ENCODE measurements around the gene POLR2E. TPM values are rescaled to one million over a fixed set of nuclear protein-coding genes. Genes with fewer than 3 reads are reported as not detected.

POLR2E gene
- total RNA-seq, 1 donor from 2014 or later: 39.1 TPM

DNA sequence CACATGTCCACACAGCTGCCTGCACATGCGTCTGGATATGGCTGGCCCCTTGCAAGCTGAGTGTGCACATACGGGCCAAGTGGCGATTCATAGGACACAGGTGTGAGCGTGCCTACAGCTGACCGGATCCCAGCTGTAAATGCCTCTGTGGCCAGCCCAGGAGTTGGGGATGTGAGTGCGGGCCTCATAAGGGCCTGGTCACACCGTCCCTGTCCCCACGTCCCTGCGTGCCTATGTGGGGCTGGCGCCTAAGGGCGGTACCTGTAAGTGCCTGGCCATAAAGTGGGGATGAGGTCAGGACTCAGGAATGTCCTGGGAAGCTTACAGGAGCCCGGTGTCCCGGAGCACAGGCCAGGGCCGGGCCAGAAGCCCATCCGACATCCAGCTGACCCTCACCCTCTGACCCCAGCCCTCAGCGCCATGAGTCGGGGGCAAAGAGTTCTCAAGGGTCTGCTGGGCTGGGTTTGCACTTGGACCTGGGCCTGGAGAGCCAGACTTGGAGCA lies 29.5 kb downstream of the POLR2E start:
- Histone ChIP-seq H3K4me3 (ENCODE audit: low read length in 3 of 3) (no peak overlapping the region), H3K27me3 (ENCODE audit: control insufficient read depth in 3 of 3, insufficient read depth in 3 of 3, low read length in 3 of 3) (peaks cover 53 to 61% (median 59%) of the 10 kb centered on the region in 3 donors), H3K4me1 (ENCODE audit: control insufficient read depth in 3 of 3, insufficient read depth in 3 of 3, low read length in 3 of 3) (peaks cover 15 to 27% (median 17%) of the 10 kb centered on the region in 3 donors), H3K27ac (ENCODE audit: low read depth, low read length) (no peak overlapping the region), H3K9me3 (ENCODE audit: control insufficient read depth in 3 of 3, low read length in 3 of 3) (no peaks in the 10 kb centered on the region), H3K9ac (ENCODE audit: low read depth in 1 of 3, low read length in 3 of 3) (no peak overlapping the region), H3K36me3 (ENCODE audit: control insufficient read depth in 3 of 3, insufficient read depth in 3 of 3, low read length in 3 of 3) (no peaks in the 10 kb centered on the region)

DNA sequence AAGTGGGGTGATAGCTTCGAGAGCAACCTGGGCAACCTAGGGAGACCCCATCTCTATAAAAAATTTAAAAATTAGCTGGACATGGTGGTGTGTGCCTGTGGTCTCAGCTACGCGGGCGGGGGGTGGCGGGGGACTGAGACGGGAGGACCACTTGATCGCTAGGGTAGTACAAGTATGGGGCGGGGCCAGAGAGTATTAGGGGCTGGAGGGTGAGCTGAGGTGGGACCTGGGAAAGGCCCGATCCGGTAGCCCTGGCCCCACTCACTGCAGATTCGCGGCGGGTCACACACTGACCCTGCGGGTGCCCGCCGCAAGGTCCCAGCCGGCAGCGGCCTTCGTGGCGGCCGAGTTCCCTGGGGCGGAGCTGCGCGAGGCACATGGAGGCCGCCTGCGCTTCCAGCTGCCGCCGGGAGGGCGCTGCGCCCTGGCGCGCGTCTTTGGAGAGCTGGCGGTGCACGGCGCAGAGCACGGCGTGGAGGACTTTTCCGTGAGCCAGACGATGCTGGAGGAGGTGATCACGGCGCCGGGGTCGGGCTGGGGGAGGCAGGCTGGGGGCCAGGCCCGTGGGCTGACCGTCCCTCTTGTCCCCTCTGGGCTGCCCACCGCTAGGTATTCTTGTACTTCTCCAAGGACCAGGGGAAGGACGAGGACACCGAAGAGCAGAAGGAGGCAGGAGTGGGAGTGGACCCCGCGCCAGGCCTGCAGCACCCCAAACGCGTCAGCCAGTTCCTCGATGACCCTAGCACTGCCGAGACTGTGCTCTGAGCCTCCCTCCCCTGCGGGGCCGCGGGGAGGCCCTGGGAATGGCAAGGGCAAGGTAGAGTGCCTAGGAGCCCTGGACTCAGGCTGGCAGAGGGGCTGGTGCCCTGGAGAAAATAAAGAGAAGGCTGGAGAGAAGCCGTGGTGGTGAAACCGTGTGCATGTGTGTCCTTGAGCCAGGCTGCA lies 30.2 kb downstream of the POLR2E start:
- no peak overlapping the region for H3K4me3 ChIP-seq (ENCODE audit: low read length in 3 of 3)
- no peaks in the 10 kb centered on the region for H3K36me3 ChIP-seq (ENCODE audit: control insufficient read depth in 3 of 3, insufficient read depth in 3 of 3, low read length in 3 of 3)
- H3K27ac ChIP-seq (ENCODE audit: low read depth, low read length): no peak overlapping the region
- peaks cover 15 to 27% (median 17%) of the 10 kb centered on the region in 3 donors for H3K4me1 ChIP-seq (ENCODE audit: control insufficient read depth in 3 of 3, insufficient read depth in 3 of 3, low read length in 3 of 3)
- H3K9ac ChIP-seq (ENCODE audit: low read depth in 1 of 3, low read length in 3 of 3): peak overlapping the region in 1 of 3 donors; percentile 16
- H3K9me3 ChIP-seq (ENCODE audit: control insufficient read depth in 3 of 3, low read length in 3 of 3): no peaks in the 10 kb centered on the region
- peaks cover 48 to 55% (median 54%) of the 10 kb centered on the region in 3 donors for H3K27me3 ChIP-seq (ENCODE audit: control insufficient read depth in 3 of 3, insufficient read depth in 3 of 3, low read length in 3 of 3)

DNA sequence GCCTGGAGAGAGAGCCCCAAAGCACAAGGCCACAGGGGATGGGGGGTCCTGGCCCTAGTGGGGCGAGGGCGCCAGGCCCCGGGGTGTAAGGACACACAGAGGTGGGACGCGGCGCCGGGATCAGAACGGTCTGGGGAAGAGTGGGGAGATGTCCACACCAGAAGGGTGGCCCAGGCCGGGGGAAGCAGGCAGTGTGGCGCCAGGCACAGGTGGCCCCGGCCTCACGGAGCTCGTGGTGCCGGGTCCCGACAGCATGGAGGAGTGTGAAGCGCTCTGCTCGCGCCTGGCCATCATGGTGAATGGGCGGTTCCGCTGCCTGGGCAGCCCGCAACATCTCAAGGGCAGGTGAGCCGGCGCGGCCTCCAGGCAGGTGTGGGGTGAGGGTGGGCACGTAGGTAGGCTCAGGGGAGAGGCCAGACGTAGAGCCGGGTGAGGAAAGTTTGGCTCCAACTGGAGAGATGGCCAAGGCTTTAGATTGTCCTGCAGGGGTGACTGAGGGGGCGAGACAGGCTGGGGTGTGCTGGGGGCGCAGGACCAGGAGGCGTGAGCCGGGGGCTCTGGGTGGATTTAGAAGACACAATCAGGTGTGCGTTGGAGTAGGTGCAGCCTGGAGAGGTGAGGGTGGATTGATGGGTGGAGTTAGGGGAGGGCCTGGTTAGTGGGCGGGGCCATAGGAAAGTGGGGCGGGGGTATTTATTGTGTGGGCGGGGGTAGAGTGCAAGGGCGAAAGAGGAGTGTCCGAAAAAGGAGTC lies 31.1 kb downstream of the POLR2E start:
- peaks cover 0 to 2% (median 0%) of the 10 kb centered on the region in 3 donors for H3K9me3 ChIP-seq (ENCODE audit: control insufficient read depth in 3 of 3, low read length in 3 of 3)
- H3K4me1 ChIP-seq (ENCODE audit: control insufficient read depth in 3 of 3, insufficient read depth in 3 of 3, low read length in 3 of 3): peaks cover 15 to 26% (median 15%) of the 10 kb centered on the region in 3 donors
- H3K27me3 ChIP-seq (ENCODE audit: control insufficient read depth in 3 of 3, insufficient read depth in 3 of 3, low read length in 3 of 3): peaks cover 40 to 48% (median 46%) of the 10 kb centered on the region in 3 donors
- peaks cover 0 to 2% (median 0%) of the 10 kb centered on the region in 3 donors for H3K36me3 ChIP-seq (ENCODE audit: control insufficient read depth in 3 of 3, insufficient read depth in 3 of 3, low read length in 3 of 3)
- H3K4me3 ChIP-seq (ENCODE audit: low read length in 3 of 3): no peak overlapping the region
- H3K9ac ChIP-seq (ENCODE audit: low read depth in 1 of 3, low read length in 3 of 3): no peak overlapping the region
- no peak overlapping the region for H3K27ac ChIP-seq (ENCODE audit: low read depth, low read length)

DNA sequence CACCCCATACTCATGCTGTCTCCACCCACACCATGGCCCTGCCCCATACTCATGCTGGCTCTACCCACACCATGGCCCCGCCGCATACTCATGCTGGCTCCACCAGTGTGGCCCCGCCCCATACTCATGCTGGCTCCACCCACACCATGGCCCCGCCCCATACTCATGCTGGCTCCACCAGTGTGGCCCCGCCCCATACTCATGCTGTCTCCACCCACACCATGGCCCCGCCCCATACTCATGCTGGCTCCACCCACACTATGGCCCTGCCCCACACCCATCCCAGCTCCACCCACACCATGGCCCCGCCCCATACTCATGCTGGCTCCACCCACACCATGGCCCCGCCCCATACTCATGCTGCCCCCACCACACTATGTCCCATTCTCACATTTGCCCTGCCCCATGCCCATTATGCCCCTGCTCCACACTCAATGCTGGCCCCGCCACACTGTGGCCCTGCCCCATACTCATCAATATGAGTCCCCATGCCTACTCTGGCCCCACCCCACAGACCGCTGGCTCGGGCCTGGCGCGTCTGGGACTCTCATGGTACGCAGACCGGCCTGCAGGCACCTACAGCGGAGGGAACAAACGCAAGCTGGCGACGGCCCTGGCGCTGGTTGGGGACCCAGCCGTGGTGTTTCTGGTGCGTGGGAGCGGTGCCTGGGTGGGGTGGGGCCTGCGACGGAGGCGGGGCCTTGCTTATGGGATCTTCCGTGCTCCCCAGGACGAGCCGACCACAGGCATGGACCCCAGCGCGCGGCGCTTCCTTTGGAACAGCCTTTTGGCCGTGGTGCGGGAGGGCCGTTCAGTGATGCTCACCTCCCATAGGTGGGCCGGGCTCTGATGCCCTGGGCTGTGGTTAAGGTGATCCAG lies 31.9 kb downstream of the POLR2E start:
- Histone ChIP-seq H3K9me3 (ENCODE audit: control insufficient read depth in 3 of 3, low read length in 3 of 3) (peaks cover 0 to 9% (median 7%) of the 10 kb centered on the region in 3 donors), H3K27me3 (ENCODE audit: control insufficient read depth in 3 of 3, insufficient read depth in 3 of 3, low read length in 3 of 3) (peaks cover 32 to 40% (median 38%) of the 10 kb centered on the region in 3 donors), H3K27ac (ENCODE audit: low read depth, low read length) (no peak overlapping the region), H3K36me3 (ENCODE audit: control insufficient read depth in 3 of 3, insufficient read depth in 3 of 3, low read length in 3 of 3) (peaks cover 7 to 8% (median 7%) of the 10 kb centered on the region in 3 donors), H3K9ac (ENCODE audit: low read depth in 1 of 3, low read length in 3 of 3) (no peak overlapping the region), H3K4me3 (ENCODE audit: low read length in 3 of 3) (no peak overlapping the region), H3K4me1 (ENCODE audit: control insufficient read depth in 3 of 3, insufficient read depth in 3 of 3, low read length in 3 of 3) (peaks cover 11 to 23% (median 15%) of the 10 kb centered on the region in 3 donors)

DNA sequence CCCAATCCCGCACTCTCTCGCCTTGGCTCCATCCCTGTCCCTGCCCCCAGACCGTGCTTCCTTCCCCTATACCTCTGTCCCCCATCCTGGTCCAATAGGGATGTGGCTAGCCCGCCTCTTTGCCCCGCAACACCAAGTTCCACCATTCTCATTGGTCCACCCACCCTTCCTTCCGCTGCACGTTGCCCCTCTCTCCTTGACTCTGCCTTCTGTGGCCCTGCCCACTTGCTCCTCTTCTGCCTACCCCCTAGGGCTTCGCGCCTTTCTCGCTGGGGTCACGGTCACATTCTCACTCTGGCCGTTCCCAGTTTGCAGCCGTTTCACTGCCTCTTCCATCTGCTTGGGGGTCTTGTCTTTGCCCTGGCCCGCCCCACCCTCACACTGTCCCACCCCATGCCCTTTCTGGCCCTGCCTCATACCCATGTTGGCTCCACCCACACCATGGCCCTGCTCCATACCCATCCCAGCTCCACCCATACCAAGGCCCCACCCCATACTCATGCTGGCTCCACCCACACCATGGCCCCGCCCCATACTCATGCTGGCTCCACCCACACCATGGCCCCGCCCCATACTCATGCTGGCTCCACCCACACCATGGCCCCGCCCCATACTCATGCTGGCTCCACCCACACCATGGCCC lies 32.7 kb downstream of the POLR2E start:
- Histone ChIP-seq H3K9ac (ENCODE audit: low read depth in 1 of 3, low read length in 3 of 3) (no peak overlapping the region), H3K4me3 (ENCODE audit: low read length in 3 of 3) (no peak overlapping the region), H3K27ac (ENCODE audit: low read depth, low read length) (no peak overlapping the region), H3K36me3 (ENCODE audit: control insufficient read depth in 3 of 3, insufficient read depth in 3 of 3, low read length in 3 of 3) (peaks cover 8 to 14% (median 13%) of the 10 kb centered on the region in 3 donors), H3K27me3 (ENCODE audit: control insufficient read depth in 3 of 3, insufficient read depth in 3 of 3, low read length in 3 of 3) (peaks cover 26 to 33% (median 32%) of the 10 kb centered on the region in 3 donors), H3K9me3 (ENCODE audit: control insufficient read depth in 3 of 3, low read length in 3 of 3) (peaks cover 5 to 15% (median 14%) of the 10 kb centered on the region in 3 donors), H3K4me1 (ENCODE audit: control insufficient read depth in 3 of 3, insufficient read depth in 3 of 3, low read length in 3 of 3) (peaks cover 11 to 23% (median 15%) of the 10 kb centered on the region in 3 donors)

DNA sequence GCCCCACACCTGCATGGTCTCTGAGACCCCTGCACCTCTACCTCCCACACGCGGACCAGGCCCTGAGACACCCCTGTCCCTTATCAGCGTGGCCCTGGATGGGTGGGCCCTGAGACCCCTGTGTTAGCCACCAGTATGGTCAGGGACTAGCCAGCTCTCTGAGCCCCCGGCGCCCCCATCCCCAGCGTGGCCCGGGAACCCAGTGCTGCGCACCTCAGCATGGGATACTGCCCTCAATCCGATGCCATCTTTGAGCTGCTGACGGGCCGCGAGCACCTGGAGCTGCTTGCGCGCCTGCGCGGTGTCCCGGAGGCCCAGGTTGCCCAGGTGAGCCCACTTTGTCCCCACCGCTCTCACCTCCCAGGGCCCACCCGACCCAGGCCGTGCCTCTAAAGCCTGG lies 33.2 kb downstream of the POLR2E start:
- Histone ChIP-seq H3K4me1 (ENCODE audit: control insufficient read depth in 3 of 3, insufficient read depth in 3 of 3, low read length in 3 of 3) (peaks cover 11 to 23% (median 15%) of the 10 kb centered on the region in 3 donors), H3K4me3 (ENCODE audit: low read length in 3 of 3) (no peak overlapping the region), H3K9ac (ENCODE audit: low read depth in 1 of 3, low read length in 3 of 3) (no peak overlapping the region), H3K9me3 (ENCODE audit: control insufficient read depth in 3 of 3, low read length in 3 of 3) (peaks cover 9 to 20% (median 19%) of the 10 kb centered on the region in 3 donors), H3K36me3 (ENCODE audit: control insufficient read depth in 3 of 3, insufficient read depth in 3 of 3, low read length in 3 of 3) (peaks cover 10 to 18% (median 17%) of the 10 kb centered on the region in 3 donors), H3K27ac (ENCODE audit: low read depth, low read length) (no peak overlapping the region), H3K27me3 (ENCODE audit: control insufficient read depth in 3 of 3, insufficient read depth in 3 of 3, low read length in 3 of 3) (peaks cover 24 to 28% (median 26%) of the 10 kb centered on the region in 3 donors)

DNA sequence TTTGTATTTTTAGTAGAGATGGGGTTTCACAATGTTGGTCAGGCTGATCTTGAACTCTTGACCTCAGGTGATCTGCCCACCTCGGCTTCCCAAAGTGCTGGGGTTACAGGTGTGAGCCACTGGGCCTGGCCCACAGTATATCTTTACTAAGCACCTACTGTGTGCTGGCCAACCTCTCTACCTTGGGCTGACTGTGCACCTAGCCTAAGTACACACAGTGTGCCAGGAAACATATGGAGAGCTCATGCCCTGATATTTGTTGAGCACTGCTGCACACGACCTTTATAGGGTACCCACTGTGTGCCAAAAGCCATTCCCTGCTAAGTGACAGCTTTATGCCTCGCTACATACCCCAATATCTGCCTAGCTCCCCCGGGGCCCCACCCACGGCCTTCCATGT lies 34.5 kb downstream of the POLR2E start:
- H3K27me3 ChIP-seq (ENCODE audit: control insufficient read depth in 3 of 3, insufficient read depth in 3 of 3, low read length in 3 of 3): peaks cover 15 to 16% (median 15%) of the 10 kb centered on the region in 3 donors
- H3K4me1 ChIP-seq (ENCODE audit: control insufficient read depth in 3 of 3, insufficient read depth in 3 of 3, low read length in 3 of 3): peaks cover 8 to 12% (median 9%) of the 10 kb centered on the region in 3 donors
- H3K36me3 ChIP-seq (ENCODE audit: control insufficient read depth in 3 of 3, insufficient read depth in 3 of 3, low read length in 3 of 3): peaks cover 20 to 31% (median 30%) of the 10 kb centered on the region in 3 donors
- peaks cover 9 to 32% (median 26%) of the 10 kb centered on the region in 3 donors for H3K9me3 ChIP-seq (ENCODE audit: control insufficient read depth in 3 of 3, low read length in 3 of 3)
- H3K27ac ChIP-seq (ENCODE audit: low read depth, low read length): no peak overlapping the region
- H3K4me3 ChIP-seq (ENCODE audit: low read length in 3 of 3): no peak overlapping the region
- no peak overlapping the region for H3K9ac ChIP-seq (ENCODE audit: low read depth in 1 of 3, low read length in 3 of 3)

DNA sequence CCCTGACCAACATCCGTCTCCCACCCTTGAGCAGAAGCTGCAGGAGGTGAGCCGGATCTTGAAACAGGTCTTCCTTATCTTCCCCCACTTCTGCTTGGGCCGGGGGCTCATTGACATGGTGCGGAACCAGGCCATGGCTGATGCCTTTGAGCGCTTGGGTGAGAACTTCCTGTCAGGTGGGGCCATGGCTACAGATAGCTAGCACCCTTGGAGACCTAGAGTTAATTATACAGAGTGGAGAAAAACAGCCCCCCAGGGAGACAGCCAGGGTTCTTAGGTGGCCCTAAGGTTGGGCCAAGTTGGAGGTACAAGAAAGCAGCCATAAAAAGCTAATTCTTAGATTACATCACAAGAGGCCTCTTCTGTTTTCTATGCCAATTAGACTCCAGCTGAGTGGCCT lies 37.1 kb downstream of the POLR2E start:
- H3K9me3 ChIP-seq (ENCODE audit: control insufficient read depth in 3 of 3, low read length in 3 of 3): peaks cover 9 to 33% (median 26%) of the 10 kb centered on the region in 3 donors
- no peaks in the 10 kb centered on the region for H3K27me3 ChIP-seq (ENCODE audit: control insufficient read depth in 3 of 3, insufficient read depth in 3 of 3, low read length in 3 of 3)
- H3K36me3 ChIP-seq (ENCODE audit: control insufficient read depth in 3 of 3, insufficient read depth in 3 of 3, low read length in 3 of 3): peaks cover 23 to 56% (median 38%) of the 10 kb centered on the region in 3 donors
- no peaks in the 10 kb centered on the region for H3K4me1 ChIP-seq (ENCODE audit: control insufficient read depth in 3 of 3, insufficient read depth in 3 of 3, low read length in 3 of 3)
- no peak overlapping the region for H3K27ac ChIP-seq (ENCODE audit: low read depth, low read length)
- peak overlapping the region in 1 of 3 donors; percentile 34 for H3K4me3 ChIP-seq (ENCODE audit: low read length in 3 of 3)
- H3K9ac ChIP-seq (ENCODE audit: low read depth in 1 of 3, low read length in 3 of 3): no peak overlapping the region
